ENCODE measurements around the gene CACNA2D4. TPM values are rescaled to one million over a fixed set of nuclear protein-coding genes. Genes with fewer than 3 reads are reported as not detected.

Gene CACNA2D4
- total RNA-seq: not detected

- Histone ChIP-seq H3K27me3 (no peaks in the 10 kb centered on the region), H3K36me3 (no peaks in the 10 kb centered on the region), H3K4me3 (peak within 1 kb of the TSS in 1 of 2 donors; percentile 39), H3K27ac (peak within 1 kb of the TSS; percentile 40 to 65), H3K4me1 (peaks cover 0 to 5% of the 10 kb centered on the region in 2 donors), H3K9me3 (no peaks in the 10 kb centered on the region)
- intact Hi-C loops (cut with DNase I): no loop called here
- DNase-seq (ENCODE audit: low spot score in 2 of 2): peak in 1 of 2 donors; percentile 51
- TF ChIP-seq CTCF (IDR thresholded peaks at IDR 0.05): no peak
Measured at GRCh38 chr12:1918081-1918883, at the start of gene CACNA2D4. Gene CACNA2D4, minus strand, starts transcription at chr12:1918652. Its CDS starts 179 bp downstream, at chr12:1918473.

DNA sequence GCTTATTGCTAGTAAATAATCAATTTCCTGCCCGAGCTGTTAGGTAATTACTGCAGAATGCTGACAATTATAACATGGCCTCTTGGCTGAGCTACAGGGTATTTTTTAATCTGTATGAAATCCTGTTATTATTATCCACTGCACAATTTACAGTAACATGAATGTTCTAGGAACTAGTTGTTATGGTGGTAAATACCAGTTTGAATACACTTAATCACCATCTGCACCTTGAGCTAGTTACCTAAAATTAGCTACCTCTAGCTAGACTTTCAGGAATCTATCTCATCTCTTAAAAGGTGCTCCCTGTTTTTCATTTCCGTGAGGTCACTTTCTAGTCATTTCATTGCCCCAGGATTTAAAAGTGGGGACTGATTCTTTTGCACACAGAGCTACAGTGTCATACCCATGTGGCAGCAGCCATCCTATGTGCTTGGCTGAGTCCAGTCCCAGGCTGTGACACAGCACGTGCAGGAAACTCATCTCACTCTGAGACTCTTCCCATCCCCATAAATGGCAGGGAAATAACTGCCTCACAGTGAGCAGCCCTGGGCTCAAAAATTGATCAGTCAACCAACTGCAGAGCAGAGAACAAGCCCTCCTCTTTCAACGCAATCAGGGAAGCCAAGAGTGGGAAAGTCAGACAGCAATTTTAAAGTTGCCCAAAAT, 48.2 kb upstream of the CACNA2D4 start:
- Histone ChIP-seq H3K27ac (no peak overlapping the region), H3K4me3 (no peak overlapping the region), H3K36me3 (peaks cover 16 to 27% of the 10 kb centered on the region in 2 donors), H3K4me1 (peaks cover 2 to 25% of the 10 kb centered on the region in 2 donors), H3K9me3 (no peaks in the 10 kb centered on the region), H3K27me3 (no peaks in the 10 kb centered on the region)
- intact Hi-C loops (cut with DNase I): loop anchor here (5.0 kb wide), 1 partner anchor 41 kb away; no protein-coding TSS in a partner anchor
- TF ChIP-seq CTCF (IDR thresholded peaks at IDR 0.05): no peak
- DNase-seq (ENCODE audit: low spot score in 2 of 2): no peak

DNA sequence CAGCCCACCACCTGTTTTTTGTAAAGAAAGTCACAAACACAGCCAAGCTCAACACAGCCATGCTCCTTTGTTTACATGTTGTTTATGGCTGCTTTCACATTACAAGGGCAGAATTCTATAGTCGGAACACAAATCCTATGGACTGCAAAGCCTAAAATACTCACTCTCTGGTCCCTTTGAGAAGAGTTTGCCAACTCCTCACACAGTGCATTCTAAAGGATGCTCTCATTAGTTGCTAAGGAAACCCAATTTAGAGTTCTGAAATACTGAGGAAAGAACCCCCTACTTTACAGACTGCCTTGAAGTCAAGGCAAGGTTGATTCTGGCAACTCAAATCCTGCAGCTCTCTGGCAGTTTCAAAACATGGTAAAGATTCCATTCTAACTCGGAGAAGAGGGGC, 47.5 kb upstream of the CACNA2D4 start:
- Histone ChIP-seq H3K27me3 (no peaks in the 10 kb centered on the region), H3K27ac (no peak overlapping the region), H3K4me3 (no peak overlapping the region), H3K9me3 (no peaks in the 10 kb centered on the region), H3K36me3 (peaks cover 17 to 32% of the 10 kb centered on the region in 2 donors), H3K4me1 (peaks cover 0 to 18% of the 10 kb centered on the region in 2 donors)
- intact Hi-C loops (cut with DNase I): loop anchor here (5.0 kb wide), 1 partner anchor 41 kb away; no protein-coding TSS in a partner anchor
- no peak for TF ChIP-seq CTCF (IDR thresholded peaks at IDR 0.05)
- DNase-seq (ENCODE audit: low spot score in 2 of 2): no peak

- Histone ChIP-seq H3K9me3 (no peaks in the 10 kb centered on the region), H3K4me3 (no peak overlapping the region), H3K36me3 (peaks cover 17 to 34% of the 10 kb centered on the region in 2 donors), H3K27me3 (no peaks in the 10 kb centered on the region), H3K27ac (no peak overlapping the region), H3K4me1 (no peaks in the 10 kb centered on the region)
- TF ChIP-seq CTCF (IDR thresholded peaks at IDR 0.05): no peak
- intact Hi-C loops (cut with DNase I): no loop called here
- no peak for DNase-seq (ENCODE audit: low spot score in 2 of 2)
Measured at GRCh38 chr12:1962051-1963020, 43.9 kb upstream of the CACNA2D4 start.

DNA sequence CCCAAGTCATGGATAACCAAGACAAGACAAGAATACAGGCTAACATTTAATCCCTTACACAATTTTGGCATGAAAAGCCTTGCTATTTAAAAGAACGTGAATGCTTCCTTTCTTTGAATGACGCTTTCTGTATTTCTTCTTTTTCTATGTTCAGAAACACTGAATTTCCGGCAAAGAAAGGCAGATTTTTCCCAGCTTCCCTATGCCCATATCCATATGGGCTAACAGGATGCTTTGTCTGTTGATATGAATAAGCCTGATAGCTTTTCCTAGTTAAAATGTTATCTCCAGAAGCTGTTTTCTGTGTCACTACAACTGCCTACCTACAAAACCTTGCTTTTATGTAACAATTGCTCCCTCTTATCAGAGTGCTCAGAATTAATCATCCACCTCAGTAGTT, 38.3 kb upstream of the CACNA2D4 start:
- Histone ChIP-seq H3K4me1 (no peaks in the 10 kb centered on the region), H3K27me3 (no peaks in the 10 kb centered on the region), H3K4me3 (no peak overlapping the region), H3K36me3 (peaks cover 19 to 35% of the 10 kb centered on the region in 2 donors), H3K9me3 (no peaks in the 10 kb centered on the region), H3K27ac (no peak overlapping the region)
- TF ChIP-seq CTCF (IDR thresholded peaks at IDR 0.05): no peak
- DNase-seq (ENCODE audit: low spot score in 2 of 2): no peak
- intact Hi-C loops (cut with DNase I): no loop called here

Measured in ascending aorta (tissue), 2 donors.